Chondrocyte (in vitro differentiated cells): Measurements from ENCODE around the gene TBPL1. TPM values are rescaled to one million over a fixed set of nuclear protein-coding genes. Genes with fewer than 3 reads are reported as not detected.
"Not testable (repeated sequence)": the region's sequence is repeated elsewhere in the genome, so short reads cannot be mapped to it uniquely, and the experiment has no call there.

Experiments used
- DNase-seq: peaks from one replicate; pipeline ENCODE4 v3.0.0; 2021; ENCODE audit warnings: mixed read lengths, low spot score
- H3K27ac Mint-ChIP-seq: one replicate; pipeline ENCODE4 v1.8.0; 2021; ENCODE audit warnings: mild to moderate bottlenecking, moderate library complexity, mixed read lengths; ENCODE audit not compliant: unreplicated experiment
- H3K27me3 Mint-ChIP-seq: 2 replicates; pipeline ENCODE4 v1.8.0; 2021; ENCODE audit warnings: low read depth, mixed read lengths
- H3K36me3 Mint-ChIP-seq: 2 replicates; pipeline ENCODE4 v1.8.0; 2021; ENCODE audit warnings: low read depth, mixed read lengths
- H3K4me1 Mint-ChIP-seq: 2 replicates; pipeline ENCODE4 v1.8.0; 2021; ENCODE audit warnings: low read depth, mild to moderate bottlenecking, mixed read lengths
- H3K4me3 Mint-ChIP-seq: one replicate; pipeline ENCODE4 v1.8.0; 2021; ENCODE audit warnings: mild to moderate bottlenecking, moderate library complexity, mixed read lengths; ENCODE audit not compliant: unreplicated experiment
- H3K9me3 Mint-ChIP-seq: 2 replicates; pipeline ENCODE4 v1.8.0; 2021; ENCODE audit warnings: low read depth, mixed read lengths
- total RNA-seq: library from RNA; stranded (reverse); gene quantifications from 3 replicates; pipeline ENCODE4 v1.2.1, GENCODE V29; 2021
- TF ChIP-seq, protein P1 (sequence below): fragments of 200-600 bp; sonication (generic); IDR thresholded peaks from 2 replicates; pipeline ENCODE4 v1.5.0; 2021; ENCODE audit warnings: antibody characterized with exemption, mild to moderate bottlenecking, moderate library complexity

TBPL1 gene
- total RNA-seq, 1 donor from 2014 or later: 28.5 TPM

DNA sequence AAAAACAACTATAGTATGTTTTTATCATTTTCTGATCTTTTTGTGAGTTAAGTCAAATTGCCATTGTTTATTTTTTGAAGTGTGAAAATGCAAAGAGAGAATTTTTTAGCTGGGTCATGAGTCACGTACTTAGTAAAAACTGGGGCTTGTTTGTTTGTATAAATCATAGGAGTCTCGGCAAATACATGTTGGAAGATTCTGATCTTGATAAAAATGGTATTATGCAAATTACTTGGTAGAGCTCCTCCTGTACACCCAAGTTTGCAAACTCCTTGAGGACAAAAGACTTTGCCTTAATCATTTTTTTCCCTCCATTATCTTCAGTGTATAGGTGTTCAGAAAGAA lies 25.8 kb downstream of the TBPL1 start:
- H3K27me3 Mint-ChIP-seq: no peaks in the 10 kb centered on the region
- H3K27ac Mint-ChIP-seq: peak overlapping the region; percentile 69
- TF ChIP-seq, protein P1, sequence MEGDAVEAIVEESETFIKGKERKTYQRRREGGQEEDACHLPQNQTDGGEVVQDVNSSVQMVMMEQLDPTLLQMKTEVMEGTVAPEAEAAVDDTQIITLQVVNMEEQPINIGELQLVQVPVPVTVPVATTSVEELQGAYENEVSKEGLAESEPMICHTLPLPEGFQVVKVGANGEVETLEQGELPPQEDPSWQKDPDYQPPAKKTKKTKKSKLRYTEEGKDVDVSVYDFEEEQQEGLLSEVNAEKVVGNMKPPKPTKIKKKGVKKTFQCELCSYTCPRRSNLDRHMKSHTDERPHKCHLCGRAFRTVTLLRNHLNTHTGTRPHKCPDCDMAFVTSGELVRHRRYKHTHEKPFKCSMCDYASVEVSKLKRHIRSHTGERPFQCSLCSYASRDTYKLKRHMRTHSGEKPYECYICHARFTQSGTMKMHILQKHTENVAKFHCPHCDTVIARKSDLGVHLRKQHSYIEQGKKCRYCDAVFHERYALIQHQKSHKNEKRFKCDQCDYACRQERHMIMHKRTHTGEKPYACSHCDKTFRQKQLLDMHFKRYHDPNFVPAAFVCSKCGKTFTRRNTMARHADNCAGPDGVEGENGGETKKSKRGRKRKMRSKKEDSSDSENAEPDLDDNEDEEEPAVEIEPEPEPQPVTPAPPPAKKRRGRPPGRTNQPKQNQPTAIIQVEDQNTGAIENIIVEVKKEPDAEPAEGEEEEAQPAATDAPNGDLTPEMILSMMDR: no peak
- H3K9me3 Mint-ChIP-seq: no peaks in the 10 kb centered on the region
- peaks cover 16% of the 10 kb centered on the region for H3K36me3 Mint-ChIP-seq
- DNase-seq: no peak
- H3K4me1 Mint-ChIP-seq: peaks cover 38% of the 10 kb centered on the region
- no peak overlapping the region for H3K4me3 Mint-ChIP-seq

DNA sequence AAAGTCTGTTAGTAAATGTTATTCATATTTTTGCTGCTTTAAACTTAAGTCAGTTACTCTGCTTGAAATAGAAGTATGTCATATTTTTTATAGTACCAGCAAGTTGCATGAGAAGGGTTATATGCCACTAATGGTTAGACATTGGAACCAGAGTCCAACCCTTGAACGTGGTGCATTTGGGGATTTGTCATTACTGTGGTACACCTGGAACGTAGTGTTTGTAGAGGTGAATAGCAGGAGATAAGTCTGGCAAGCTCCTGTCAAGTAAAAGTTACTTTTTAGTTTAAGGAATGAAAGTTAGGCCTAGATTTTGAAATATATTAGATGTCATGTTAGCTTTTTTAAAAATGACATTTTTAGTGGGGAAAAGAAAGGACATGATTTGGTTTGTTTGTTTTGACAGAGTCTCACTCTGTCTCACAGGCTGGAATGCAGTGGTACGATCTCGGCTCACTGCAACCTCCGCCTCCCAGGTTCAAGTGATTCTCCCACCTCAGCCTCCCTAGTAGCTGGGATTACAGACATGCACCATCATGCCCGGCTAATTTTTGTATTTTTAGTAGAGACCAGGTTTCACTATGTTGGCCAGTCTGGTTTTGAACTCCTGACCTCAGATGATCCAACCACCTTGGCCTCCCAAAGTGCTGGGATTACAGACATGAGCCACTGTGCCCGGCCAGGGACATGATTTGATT lies 26.4 kb downstream of the TBPL1 start:
- peaks cover 16% of the 10 kb centered on the region for H3K36me3 Mint-ChIP-seq
- H3K9me3 Mint-ChIP-seq, DNase-seq, H3K27me3 Mint-ChIP-seq, H3K4me3 Mint-ChIP-seq: not testable (repeated sequence)
- peak overlapping the region; percentile 69 for H3K27ac Mint-ChIP-seq
- peaks cover 38% of the 10 kb centered on the region for H3K4me1 Mint-ChIP-seq

DNA sequence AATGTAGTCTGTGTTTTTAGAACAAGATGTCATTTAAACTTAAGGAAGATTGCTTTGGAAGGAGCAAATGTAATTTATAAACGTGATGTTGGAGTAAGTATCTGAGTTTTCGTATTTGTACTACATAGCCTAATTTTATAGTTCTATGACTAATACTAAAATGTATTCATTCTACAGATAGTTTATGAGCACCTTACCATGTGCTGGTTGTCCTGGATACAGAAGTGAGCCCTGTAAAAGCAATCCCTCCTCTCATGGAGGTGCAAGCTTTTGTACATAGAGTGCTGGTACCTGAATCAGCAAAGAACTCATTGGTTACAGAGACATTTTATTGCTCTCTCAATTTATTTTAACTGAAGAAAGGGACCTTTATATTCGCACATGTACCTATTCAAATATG lies 27.1 kb downstream of the TBPL1 start:
- Mint-ChIP-seq H3K4me1 (peaks cover 38% of the 10 kb centered on the region), H3K27me3 (no peaks in the 10 kb centered on the region), H3K27ac (peak overlapping the region; percentile 57), H3K9me3 (no peaks in the 10 kb centered on the region), H3K4me3 (no peak overlapping the region), H3K36me3 (peaks cover 20% of the 10 kb centered on the region)
- DNase-seq: no peak
- TF ChIP-seq, protein P1: no peak

DNA sequence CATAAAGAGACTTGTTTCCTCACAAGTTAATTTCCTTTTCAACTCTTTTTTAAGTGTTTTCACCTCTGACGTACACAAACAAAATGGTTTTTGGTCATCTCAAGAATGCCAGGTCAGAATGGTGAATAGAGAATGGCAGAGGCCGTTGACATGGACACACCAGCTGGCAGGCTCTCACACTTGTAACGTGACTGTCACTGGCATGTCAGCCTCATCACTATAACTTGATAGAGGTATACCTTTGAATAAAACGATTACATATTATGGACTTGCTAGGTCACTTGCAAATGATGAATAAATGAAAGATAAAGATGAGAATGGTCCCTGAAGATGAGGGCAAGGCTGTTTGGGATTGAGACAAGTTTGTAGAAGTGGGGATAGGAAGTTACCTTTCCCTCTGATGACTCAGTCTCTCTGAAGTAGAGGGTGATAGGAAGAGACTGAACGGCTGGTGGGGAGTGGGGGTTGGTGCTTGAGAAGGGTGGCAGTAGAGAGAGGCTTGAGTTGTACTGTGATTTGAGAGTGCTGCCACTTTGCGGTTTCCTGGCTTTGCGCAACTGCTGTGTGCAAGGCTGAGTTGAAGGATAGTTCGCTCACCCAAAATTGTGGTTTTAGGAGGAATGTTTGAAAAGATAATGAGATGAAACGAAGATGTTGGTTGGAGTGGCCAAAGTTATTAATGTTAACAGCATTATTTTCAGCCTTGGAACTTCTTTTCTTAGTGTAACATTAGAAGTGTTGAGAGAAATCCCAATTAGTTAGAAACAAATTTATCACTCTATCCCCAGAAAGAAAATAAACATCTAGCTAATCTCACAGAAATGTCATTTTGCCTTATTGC lies 30.3 kb downstream of the TBPL1 start:
- Mint-ChIP-seq H3K9me3 (no peaks in the 10 kb centered on the region), H3K27me3 (no peaks in the 10 kb centered on the region), H3K4me1 (peaks cover 26% of the 10 kb centered on the region), H3K27ac (no peak overlapping the region), H3K36me3 (peaks cover 27% of the 10 kb centered on the region), H3K4me3 (no peak overlapping the region)
- TF ChIP-seq, protein P1: no peak
- no peak for DNase-seq

DNA sequence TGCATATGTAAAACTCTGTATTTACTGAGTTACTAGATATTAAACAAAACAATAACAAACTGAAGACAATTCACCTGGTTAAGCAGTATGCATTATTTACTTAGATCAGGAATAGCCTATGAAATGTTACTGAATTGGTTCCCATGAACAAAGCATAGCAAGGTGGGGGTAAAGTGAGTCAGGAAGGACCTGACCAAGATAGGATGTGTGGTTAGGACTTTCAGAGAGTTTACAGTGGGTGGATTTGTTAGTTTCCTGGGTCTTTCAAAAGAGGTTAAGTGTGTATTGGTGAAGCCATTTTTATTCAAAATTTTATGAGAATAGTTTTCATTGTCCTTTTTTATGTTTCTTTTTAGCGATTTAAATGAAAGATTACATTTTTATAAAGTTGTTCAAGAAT lies 32.9 kb downstream of the TBPL1 start:
- TF ChIP-seq, protein P1: no peak
- Mint-ChIP-seq H3K4me3 (no peak overlapping the region), H3K27ac (no peak overlapping the region), H3K36me3 (peaks cover 29% of the 10 kb centered on the region), H3K9me3 (no peaks in the 10 kb centered on the region), H3K4me1 (peaks cover 7% of the 10 kb centered on the region), H3K27me3 (no peaks in the 10 kb centered on the region)
- no peak for DNase-seq
